Caco-2 (cell line): ENCODE data around the gene HDHD3. TPM values are rescaled to one million over a fixed set of nuclear protein-coding genes. Genes with fewer than 3 reads are reported as not detected.
A peak's percentile ranks its signal among the peaks of the same experiment; 100 is the strongest.

Source experiments
- BruUV-seq: library from RNA; stranded (reverse); fragments of 400-500 nt; replicated peaks from 2 replicates; lab custom pipeline; 2021; lab: Mats Ljungman, UMichigan
- CTCF ChIA-PET: fragments of 300-600 bp; sonication (Branson Sonifier 250); formaldehyde crosslinking; loops from one replicate; lab custom pipeline; 2022; ENCODE audit warnings: antibody characterized with exemption; lab: Charles Lee
- POLR2A ChIA-PET: fragments of 300-600 bp; sonication (Branson Sonifier 250); formaldehyde crosslinking; loops from one replicate; lab custom pipeline; 2022; ENCODE audit warnings: antibody characterized with exemption; lab: Charles Lee
- DNase-seq, 2 experiments: peaks; one replicate each; pipeline versions ENCODE4 v3.0.0 to v3.0.0-alpha.2; 2020 to 2022
- H3K27me3 ChIP-seq: replicated peaks from 2 replicates; pipeline ENCODE4 v1.6.0; 2011; ENCODE audit warnings: low read length; ENCODE audit not compliant: control insufficient read depth, insufficient read depth
- H3K36me3 ChIP-seq: 2 replicates; pipeline ENCODE4 v1.5.1; 2011; ENCODE audit warnings: low read length; ENCODE audit not compliant: control insufficient read depth, insufficient read depth
- H3K4me1 ChIP-seq: fragments of 250-450 bp; sonication (Bioruptor Pico); 2 replicates; pipeline ENCODE4 v1.5.1; 2020; ENCODE audit warnings: mild to moderate bottlenecking
- H3K4me3 ChIP-seq: 2 replicates; pipeline ENCODE4 v1.5.1; 2011; ENCODE audit warnings: low read depth, mild to moderate bottlenecking, control low read depth, low read length
- H3K9me3 ChIP-seq: fragments of 250-450 bp; sonication (Bioruptor Pico); 2 replicates; pipeline ENCODE4 v1.5.1; 2020; ENCODE audit warnings: mild to moderate bottlenecking, moderate library complexity
- H3K27ac Mint-ChIP-seq: one replicate; pipeline ENCODE4 v1.8.0; 2022; ENCODE audit warnings: mixed read lengths; ENCODE audit not compliant: unreplicated experiment
- H3K27me3 Mint-ChIP-seq: one replicate; pipeline ENCODE4 v1.8.0; 2022; ENCODE audit warnings: mixed read lengths; ENCODE audit not compliant: insufficient read depth, unreplicated experiment
- H3K36me3 Mint-ChIP-seq: one replicate; pipeline ENCODE4 v1.8.0; 2022; ENCODE audit warnings: mild to moderate bottlenecking, mixed read lengths; ENCODE audit not compliant: insufficient read depth, unreplicated experiment
- H3K4me1 Mint-ChIP-seq: one replicate; pipeline ENCODE4 v1.8.0; 2022; ENCODE audit warnings: low read depth, mixed read lengths; ENCODE audit not compliant: unreplicated experiment
- H3K4me3 Mint-ChIP-seq: one replicate; pipeline ENCODE4 v1.8.0; 2022; ENCODE audit warnings: mild to moderate bottlenecking, moderate library complexity, mixed read lengths; ENCODE audit not compliant: unreplicated experiment
- H3K9me3 Mint-ChIP-seq: one replicate; pipeline ENCODE4 v1.8.0; 2022; ENCODE audit warnings: mixed read lengths; ENCODE audit not compliant: unreplicated experiment
- intact Hi-C: fragments of 100-400 bp; cut with micrococcal nuclease; formaldehyde crosslinking; loops from one replicate; pipeline ENCODE4 v1.10.0; 2022; ENCODE audit not compliant: unreplicated experiment
- total RNA-seq: library from RNA; stranded (reverse); gene quantifications from 2 replicates; pipeline ENCODE4 v1.2.3, GENCODE V29; 2022
- TF ChIP-seq, protein P1 (sequence below), 2 experiments: fragments of 200-600 bp in 1 of 2; IDR thresholded peaks; 1 replicate in 1 of 2; 2 replicates in 1 of 2; pipeline versions ENCODE4 v1.5.1 to v1.8.0; 2011 to 2022; ENCODE audit warnings: antibody characterized with exemption in 1 of 2, control low read depth in 1 of 2, inconsistent platforms in 1 of 2, low read depth in 1 of 2, low read length in 1 of 2, mild to moderate bottlenecking in 1 of 2, moderate library complexity in 1 of 2; ENCODE audit not compliant: insufficient read depth in 1 of 2, severe bottlenecking in 1 of 2, unreplicated experiment in 1 of 2

HDHD3 gene
- total RNA-seq, 1 experiment from 2014 or later = 64.9 TPM

DNA sequence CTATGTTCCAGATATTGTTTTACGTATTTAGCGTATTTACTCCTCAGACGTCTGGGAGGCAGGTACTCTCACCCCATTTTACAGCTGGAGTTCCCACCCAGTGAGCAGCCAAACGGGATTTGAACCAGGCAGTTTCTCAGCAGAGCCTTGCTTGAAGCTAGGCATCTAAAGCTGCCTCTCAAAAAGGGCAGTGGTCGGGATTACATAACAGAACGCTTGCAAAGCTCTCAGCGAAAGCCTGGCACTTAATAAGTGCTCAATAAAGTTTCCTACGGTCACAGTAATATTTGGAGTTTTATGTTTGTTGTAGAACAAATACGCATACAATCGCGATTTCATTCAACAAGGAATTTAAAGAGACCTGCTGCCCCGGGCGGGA lies 27.7 kb downstream of the HDHD3 start:
- no peaks in the 10 kb centered on the region for H3K27me3 Mint-ChIP-seq
- no peaks in the 10 kb centered on the region for H3K9me3 Mint-ChIP-seq
- no TSS peak for BruUV-seq
- no peak overlapping the region for H3K27ac Mint-ChIP-seq
- Histone ChIP-seq H3K4me3 (peak overlapping the region; percentile 85), H3K27me3 (no peaks in the 10 kb centered on the region), H3K9me3 (no peaks in the 10 kb centered on the region), H3K36me3 (no peaks in the 10 kb centered on the region), H3K4me1 (no peaks in the 10 kb centered on the region)
- ChIA-PET POLR2A (interaction anchor here (1.5 to 2.1 kb wide), 3 partner anchors 9 to 74 kb away, joined by 5 to 10 read pairs (median 7); partner anchors contain the start of genes C9orf43, CDC26, POLE3 and PRPF4), CTCF (interaction anchor here (0.6 to 1.7 kb wide), 6 partner anchors 9 to 446 kb away, joined by 3 to 7 read pairs (median 6); partner anchors contain the start of genes ALAD, CDC26, HDHD3 and PRPF4)
- TF ChIP-seq, protein P1, sequence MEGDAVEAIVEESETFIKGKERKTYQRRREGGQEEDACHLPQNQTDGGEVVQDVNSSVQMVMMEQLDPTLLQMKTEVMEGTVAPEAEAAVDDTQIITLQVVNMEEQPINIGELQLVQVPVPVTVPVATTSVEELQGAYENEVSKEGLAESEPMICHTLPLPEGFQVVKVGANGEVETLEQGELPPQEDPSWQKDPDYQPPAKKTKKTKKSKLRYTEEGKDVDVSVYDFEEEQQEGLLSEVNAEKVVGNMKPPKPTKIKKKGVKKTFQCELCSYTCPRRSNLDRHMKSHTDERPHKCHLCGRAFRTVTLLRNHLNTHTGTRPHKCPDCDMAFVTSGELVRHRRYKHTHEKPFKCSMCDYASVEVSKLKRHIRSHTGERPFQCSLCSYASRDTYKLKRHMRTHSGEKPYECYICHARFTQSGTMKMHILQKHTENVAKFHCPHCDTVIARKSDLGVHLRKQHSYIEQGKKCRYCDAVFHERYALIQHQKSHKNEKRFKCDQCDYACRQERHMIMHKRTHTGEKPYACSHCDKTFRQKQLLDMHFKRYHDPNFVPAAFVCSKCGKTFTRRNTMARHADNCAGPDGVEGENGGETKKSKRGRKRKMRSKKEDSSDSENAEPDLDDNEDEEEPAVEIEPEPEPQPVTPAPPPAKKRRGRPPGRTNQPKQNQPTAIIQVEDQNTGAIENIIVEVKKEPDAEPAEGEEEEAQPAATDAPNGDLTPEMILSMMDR (IDR thresholded peaks at IDR 0.05; ENCODE audit: insufficient read depth in 1 of 2, low read depth in 1 of 2, low read length in 1 of 2, severe bottlenecking in 1 of 2, unreplicated experiment in 1 of 2) = no peak
- intact Hi-C loops = loop anchor here (1.0 to 2.0 kb wide), 3 partner anchors 9 to 62 kb away; partner anchors contain the start of genes C9orf43, POLE3 and WDR31
- no peaks in the 10 kb centered on the region for H3K36me3 Mint-ChIP-seq
- DNase-seq = no peak
- H3K4me1 Mint-ChIP-seq = peaks cover 12% of the 10 kb centered on the region
- H3K4me3 Mint-ChIP-seq = peak overlapping the region; percentile 72

DNA sequence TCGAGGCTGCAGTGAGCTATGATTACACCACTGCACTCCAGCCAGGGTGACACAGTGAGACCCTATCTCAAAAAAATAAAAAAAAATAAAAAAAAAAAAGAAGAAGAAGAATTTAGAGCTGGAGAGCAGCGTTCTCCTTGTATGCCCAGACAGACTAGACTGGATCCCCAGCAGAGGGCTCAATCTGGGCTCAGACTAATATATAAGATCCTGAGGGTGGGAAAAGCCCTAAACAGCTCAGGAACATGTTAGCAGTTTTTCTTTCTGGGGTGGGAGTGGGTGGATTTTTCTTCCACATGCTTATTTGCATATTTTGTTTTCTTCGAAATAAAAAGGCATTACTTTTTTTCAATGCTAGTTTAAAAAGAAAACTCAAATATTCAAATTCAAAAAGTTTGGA lies 28.3 kb downstream of the HDHD3 start:
- H3K27me3 ChIP-seq = no peaks in the 10 kb centered on the region
- H3K9me3 Mint-ChIP-seq = no peaks in the 10 kb centered on the region

DNA sequence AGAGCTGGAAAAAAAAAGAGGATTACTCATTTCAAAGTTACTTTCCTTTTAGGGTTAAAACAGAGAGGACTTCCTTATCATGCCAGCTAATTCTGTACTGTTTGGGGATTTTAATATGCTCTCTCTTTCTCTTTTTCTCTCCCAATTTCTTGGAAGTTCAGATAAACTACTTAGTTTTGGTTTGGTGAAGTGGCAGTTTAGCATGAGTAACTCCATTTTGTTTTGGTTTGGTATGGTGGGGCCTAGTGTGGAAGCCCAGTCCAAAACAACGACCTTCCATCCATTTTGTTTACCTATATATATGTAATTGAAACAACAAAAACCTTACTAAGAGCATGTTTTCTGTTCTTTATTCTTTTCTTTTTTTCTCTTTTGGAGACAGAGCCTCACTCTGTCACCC lies 31.1 kb downstream of the HDHD3 start:
- CTCF ChIA-PET = interaction anchor here (0.7 kb wide), 1 partner anchor 10 kb away, joined by 3 read pairs; no protein-coding TSS in a partner anchor
- intact Hi-C loops = no loop called here
- H3K9me3 Mint-ChIP-seq = no peaks in the 10 kb centered on the region
- TF ChIP-seq, protein P1 (IDR thresholded peaks at IDR 0.05; ENCODE audit: insufficient read depth in 1 of 2, low read depth in 1 of 2, low read length in 1 of 2, severe bottlenecking in 1 of 2, unreplicated experiment in 1 of 2) = no peak
- H3K9me3 ChIP-seq = no peaks in the 10 kb centered on the region
- DNase-seq = no peak
- H3K27me3 Mint-ChIP-seq = no peaks in the 10 kb centered on the region
- no TSS peak for BruUV-seq
- peaks cover 12% of the 10 kb centered on the region for H3K4me1 Mint-ChIP-seq
- no peak overlapping the region for H3K4me3 Mint-ChIP-seq
- no peaks in the 10 kb centered on the region for H3K27me3 ChIP-seq
- H3K4me3 ChIP-seq = no peak overlapping the region
- H3K36me3 Mint-ChIP-seq = no peaks in the 10 kb centered on the region
- POLR2A ChIA-PET = no interaction called here
- H3K4me1 ChIP-seq = no peaks in the 10 kb centered on the region
- H3K36me3 ChIP-seq = no peaks in the 10 kb centered on the region
- no peak overlapping the region for H3K27ac Mint-ChIP-seq

More for the DNA sequence above, 28.3 kb downstream of the HDHD3 start:
- Histone ChIP-seq H3K4me1 (no peaks in the 10 kb centered on the region), H3K9me3 (no peaks in the 10 kb centered on the region), H3K4me3 (no peak overlapping the region), H3K36me3 (no peaks in the 10 kb centered on the region)
- peaks cover 12% of the 10 kb centered on the region for H3K4me1 Mint-ChIP-seq
- no peaks in the 10 kb centered on the region for H3K27me3 Mint-ChIP-seq
- DNase-seq = no peak
- intact Hi-C loops = loop anchor here (2.0 kb wide), 2 partner anchors 34 to 62 kb away; partner anchors contain the start of genes C9orf43 and POLE3
- TF ChIP-seq, protein P1 (IDR thresholded peaks at IDR 0.05; ENCODE audit: insufficient read depth in 1 of 2, low read depth in 1 of 2, low read length in 1 of 2, severe bottlenecking in 1 of 2, unreplicated experiment in 1 of 2) = no peak
- POLR2A ChIA-PET = interaction anchor here (0.6 to 2.1 kb wide), 4 partner anchors 8 to 73 kb away, joined by 5 to 10 read pairs (median 6); partner anchors contain the start of genes C9orf43, CDC26, POLE3 and PRPF4
- H3K27ac Mint-ChIP-seq = no peak overlapping the region
- CTCF ChIA-PET = interaction anchor here (0.9 to 1.7 kb wide), 4 partner anchors 8 to 53 kb away, joined by 3 to 7 read pairs (median 4); partner anchors contain the start of genes ALAD and HDHD3
- H3K4me3 Mint-ChIP-seq = peak overlapping the region; percentile 72
- no TSS peak for BruUV-seq
- H3K36me3 Mint-ChIP-seq = no peaks in the 10 kb centered on the region
